Stimulated activated CD4-positive, alpha-beta T cell treated with anti-CD3 and anti-CD28 coated beads, Interleukin-1b, Interleukin-23, amount 100 ng/mL, for 24 hours (primary cell): ENCODE results near the gene PDSS1.

Experiments used
- DNase-seq, 4 experiments: peaks; one replicate each; pipeline ENCODE4 v3.0.0-alpha.2; 2020; ENCODE audit warnings: low read depth in 4 of 4, low spot score in 1 of 4

PDSS1 gene

DNA sequence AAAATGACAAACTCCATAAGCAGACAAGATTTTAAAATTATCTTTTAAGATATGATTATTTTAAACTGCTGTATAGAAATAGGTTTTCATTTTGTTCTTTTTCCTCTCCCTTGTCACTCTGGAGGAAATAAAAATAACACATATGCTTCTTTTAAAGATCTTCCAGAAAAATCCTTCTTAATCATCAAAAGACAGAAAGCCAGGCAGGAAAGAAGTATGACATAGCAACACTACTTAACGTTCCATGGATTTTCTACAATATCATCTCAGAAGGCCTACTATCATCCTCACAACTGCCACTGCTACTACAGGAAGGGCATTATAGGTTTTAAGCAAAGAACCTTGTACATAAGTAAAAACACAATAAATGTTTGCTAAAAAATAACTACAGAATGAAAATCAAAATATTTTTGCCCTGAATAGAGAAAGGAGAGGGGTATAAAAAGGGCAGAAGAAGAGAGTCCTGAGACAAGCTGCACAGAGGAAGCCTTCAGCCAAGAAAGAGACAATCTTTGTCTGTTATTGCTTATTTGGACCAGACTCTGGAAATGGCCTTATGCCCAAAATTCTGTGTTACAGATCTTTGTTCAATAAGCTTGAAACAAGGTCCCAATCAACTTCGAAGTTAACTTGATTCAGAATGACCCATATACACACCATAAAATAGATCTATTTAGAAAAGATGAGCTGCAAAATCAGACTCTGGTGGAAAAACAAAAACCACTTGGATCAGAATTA, 95.4 kb downstream of the PDSS1 start:
- no peak for DNase-seq
